M059J (cell line): ENCODE results near the gene GBGT1. TPM values are rescaled to one million over a fixed set of nuclear protein-coding genes. Genes with fewer than 3 reads are reported as not detected.
A peak's percentile ranks its signal among the peaks of the same experiment; 100 is the strongest.

Experiments used
- DNase-seq: peaks from one replicate; pipeline ENCODE4 v3.0.0-alpha.2; 2012; ENCODE audit warnings: low read depth
- total RNA-seq: library from RNA; depleted of rRNA; stranded (reverse); fragments of >200 nt; shearing (Covaris generic); gene quantifications from 2 replicates; pipeline ENCODE4 v1.2.3, GENCODE V29; 2014

GBGT1 gene
- total RNA-seq, 1 experiment from 2014 or later: 0.44 TPM

- no peak for DNase-seq
These were observed 20.0 kb downstream of the GBGT1 start for GRCh38 chr9:133143639-133144141.

- peak; percentile 32 for DNase-seq
These were observed 20.8 kb downstream of the GBGT1 start for GRCh38 chr9:133142684-133143622.

GRCh38 chr9:133141833-133142595, 21.7 kb downstream of the GBGT1 start:
- DNase-seq: no peak

- DNase-seq: no peak
These were observed 23.1 kb downstream of the GBGT1 start for GRCh38 chr9:133140606-133141005.

GRCh38 chr9:133140174-133140505, 23.6 kb downstream of the GBGT1 start:
- no peak for DNase-seq

GRCh38 chr9:133139246-133140173, 24.2 kb downstream of the GBGT1 start:
- no peak for DNase-seq

GRCh38 chr9:133137451-133138231, 26.1 kb downstream of the GBGT1 start:
- no peak for DNase-seq

GRCh38 chr9:133135146-133135745, 28.5 kb downstream of the GBGT1 start:
- peak; percentile 99 for DNase-seq

- DNase-seq: no peak
These were observed 29.1 kb downstream of the GBGT1 start for GRCh38 chr9:133134388-133135145.

- DNase-seq: peak; percentile 100
These were observed 29.9 kb downstream of the GBGT1 start for GRCh38 chr9:133133681-133134387.

- DNase-seq: no peak
These were observed 31.5 kb downstream of the GBGT1 start for GRCh38 chr9:133132174-133132573.

- no peak for DNase-seq
These were observed 32.2 kb downstream of the GBGT1 start for GRCh38 chr9:133131506-133131905.

- no peak for DNase-seq
These were observed 32.9 kb downstream of the GBGT1 start for GRCh38 chr9:133130685-133131244.

- no peak for DNase-seq
These were observed 34.5 kb downstream of the GBGT1 start for GRCh38 chr9:133129001-133129795.

- no peak for DNase-seq
These were observed 35.6 kb downstream of the GBGT1 start for GRCh38 chr9:133128152-133128551.

- no peak for DNase-seq
These were observed 36.3 kb downstream of the GBGT1 start for GRCh38 chr9:133127340-133127981.

GRCh38 chr9:133126697-133127339, 36.9 kb downstream of the GBGT1 start:
- no peak for DNase-seq
